Measurements from ENCODE around the gene ANKRD49. TPM values are rescaled to one million over a fixed set of nuclear protein-coding genes. Genes with fewer than 3 reads are reported as not detected.
A peak's percentile ranks its signal among the peaks of the same experiment; 100 is the strongest.

ANKRD49 gene
- total RNA-seq, 1 donor from 2014 or later: 16.6 TPM

- DNase-seq (no peak), ATAC-seq (no peak)
- H3K27ac ChIP-seq: no peak overlapping the region
- no peaks in the 10 kb centered on the region for H3K27me3 ChIP-seq
- peaks cover 25% of the 10 kb centered on the region for H3K36me3 ChIP-seq
- no peaks in the 10 kb centered on the region for H3K4me1 ChIP-seq
- no peak for TF ChIP-seq CTCF (IDR thresholded peaks at IDR 0.05)
- H3K9me3 ChIP-seq: no peaks in the 10 kb centered on the region
- intact Hi-C loops (cut with DNase I): no loop called here
- no peak overlapping the region for H3K4me3 ChIP-seq
These were observed 34.2 kb upstream of the ANKRD49 start for GRCh38 chr11:94459576-94459975.

- ATAC-seq: no peak
- Histone ChIP-seq H3K36me3 (peaks cover 48% of the 10 kb centered on the region), H3K4me3 (no peak overlapping the region), H3K27me3 (no peaks in the 10 kb centered on the region), H3K27ac (no peak overlapping the region), H3K4me1 (no peaks in the 10 kb centered on the region), H3K9me3 (no peaks in the 10 kb centered on the region)
- TF ChIP-seq CTCF (IDR thresholded peaks at IDR 0.05): no peak
- intact Hi-C loops (cut with DNase I): no loop called here
- DNase-seq: no peak
These were observed 24.4 kb upstream of the ANKRD49 start for GRCh38 chr11:94469416-94469815.

- intact Hi-C loops (cut with DNase I): no loop called here
- no peaks in the 10 kb centered on the region for H3K9me3 ChIP-seq
- no peak for DNase-seq
- H3K36me3 ChIP-seq: peaks cover 26% of the 10 kb centered on the region
- no peaks in the 10 kb centered on the region for H3K4me1 ChIP-seq
- H3K4me3 ChIP-seq: no peak overlapping the region
- H3K27me3 ChIP-seq: no peaks in the 10 kb centered on the region
- ATAC-seq: peak; percentile 69
- H3K27ac ChIP-seq: no peak overlapping the region
- TF ChIP-seq CTCF (IDR thresholded peaks at IDR 0.05): no peak
These were observed 20.6 kb upstream of the ANKRD49 start for GRCh38 chr11:94472916-94473799.

GRCh38 chr11:94477624-94478023 lies 16.2 kb upstream of the ANKRD49 start:
- Histone ChIP-seq H3K36me3 (peaks cover 42% of the 10 kb centered on the region), H3K27me3 (no peaks in the 10 kb centered on the region), H3K4me3 (no peak overlapping the region), H3K9me3 (no peaks in the 10 kb centered on the region), H3K27ac (no peak overlapping the region), H3K4me1 (no peaks in the 10 kb centered on the region)
- no peak for TF ChIP-seq CTCF (IDR thresholded peaks at IDR 0.05)
- ATAC-seq (peak; percentile 41), DNase-seq (no peak)
- intact Hi-C loops (cut with DNase I): no loop called here

GRCh38 chr11:94481342-94481741 lies 12.4 kb upstream of the ANKRD49 start:
- no peaks in the 10 kb centered on the region for H3K9me3 ChIP-seq
- no peak overlapping the region for H3K27ac ChIP-seq
- no peaks in the 10 kb centered on the region for H3K4me1 ChIP-seq
- H3K27me3 ChIP-seq: no peaks in the 10 kb centered on the region
- H3K36me3 ChIP-seq: peaks cover 72% of the 10 kb centered on the region
- intact Hi-C loops (cut with DNase I): no loop called here
- ATAC-seq (no peak), DNase-seq (no peak)
- H3K4me3 ChIP-seq: no peak overlapping the region
- TF ChIP-seq CTCF (IDR thresholded peaks at IDR 0.05): no peak
